Measurements from ENCODE around the gene HOXD9. TPM values are rescaled to one million over a fixed set of nuclear protein-coding genes. Genes with fewer than 3 reads are reported as not detected.

The HOXD9 gene
- total RNA-seq (2022; extraction: Qiagen RNA extraction; ENCODE audit: low read depth) = 1.0 to 1.7 TPM (median 1.2 TPM) in 5 replicates

DNA sequence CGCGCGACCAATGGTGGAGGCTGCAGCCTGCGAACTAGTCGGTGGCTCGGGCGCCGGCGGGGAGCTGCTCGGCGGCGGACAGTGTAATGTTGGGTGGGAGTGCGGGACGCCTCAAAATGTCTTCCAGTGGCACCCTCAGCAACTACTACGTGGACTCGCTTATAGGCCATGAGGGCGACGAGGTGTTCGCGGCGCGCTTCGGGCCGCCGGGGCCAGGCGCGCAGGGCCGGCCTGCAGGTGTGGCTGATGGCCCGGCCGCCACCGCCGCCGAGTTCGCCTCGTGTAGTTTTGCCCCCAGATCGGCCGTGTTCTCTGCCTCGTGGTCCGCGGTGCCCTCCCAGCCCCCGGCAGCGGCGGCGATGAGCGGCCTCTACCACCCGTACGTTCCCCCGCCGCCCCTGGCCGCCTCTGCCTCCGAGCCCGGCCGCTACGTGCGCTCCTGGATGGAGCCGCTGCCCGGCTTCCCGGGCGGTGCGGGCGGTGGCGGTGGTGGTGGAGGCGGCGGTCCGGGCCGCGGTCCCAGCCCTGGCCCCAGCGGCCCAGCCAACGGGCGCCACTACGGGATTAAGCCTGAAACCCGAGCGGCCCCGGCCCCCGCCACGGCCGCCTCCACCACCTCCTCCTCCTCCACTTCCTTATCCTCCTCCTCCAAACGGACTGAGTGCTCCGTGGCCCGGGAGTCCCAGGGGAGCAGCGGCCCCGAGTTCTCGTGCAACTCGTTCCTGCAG is at the start of gene HOXD9:
Gene HOXD9 (plus strand): TSS at position 37 of the 728 bp plus-strand sequence. CDS start 50 bp downstream, at position 87.

DNA sequence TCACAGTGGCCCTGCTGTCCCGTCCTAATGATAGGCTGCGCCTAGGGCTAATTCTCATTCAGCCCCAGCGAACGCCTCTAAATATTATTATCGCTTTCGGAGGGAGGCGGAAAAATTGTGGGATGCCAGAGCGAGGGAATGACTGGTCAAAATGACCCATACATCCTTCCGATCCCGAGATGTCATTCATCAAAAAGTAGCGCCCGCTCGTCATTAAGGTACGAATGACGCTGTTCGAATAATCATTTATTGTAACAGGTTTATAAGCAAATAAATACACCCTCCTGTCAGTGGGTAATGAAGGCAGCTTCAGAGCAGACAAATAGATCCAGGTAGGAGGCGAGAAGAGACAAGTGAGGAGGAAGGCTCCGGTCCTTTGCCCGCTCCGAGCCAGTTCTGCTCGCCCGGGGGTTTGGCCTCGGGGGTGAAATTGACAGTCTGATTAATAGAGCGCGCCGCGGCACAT is 38.7 kb upstream of the HOXD9 start, which contains the start of gene EVX2:
Gene EVX2 (minus strand): TSS at position 167 of the 466 bp plus-strand sequence. CDS start 186 bp downstream, outside the sequence.

DNA sequence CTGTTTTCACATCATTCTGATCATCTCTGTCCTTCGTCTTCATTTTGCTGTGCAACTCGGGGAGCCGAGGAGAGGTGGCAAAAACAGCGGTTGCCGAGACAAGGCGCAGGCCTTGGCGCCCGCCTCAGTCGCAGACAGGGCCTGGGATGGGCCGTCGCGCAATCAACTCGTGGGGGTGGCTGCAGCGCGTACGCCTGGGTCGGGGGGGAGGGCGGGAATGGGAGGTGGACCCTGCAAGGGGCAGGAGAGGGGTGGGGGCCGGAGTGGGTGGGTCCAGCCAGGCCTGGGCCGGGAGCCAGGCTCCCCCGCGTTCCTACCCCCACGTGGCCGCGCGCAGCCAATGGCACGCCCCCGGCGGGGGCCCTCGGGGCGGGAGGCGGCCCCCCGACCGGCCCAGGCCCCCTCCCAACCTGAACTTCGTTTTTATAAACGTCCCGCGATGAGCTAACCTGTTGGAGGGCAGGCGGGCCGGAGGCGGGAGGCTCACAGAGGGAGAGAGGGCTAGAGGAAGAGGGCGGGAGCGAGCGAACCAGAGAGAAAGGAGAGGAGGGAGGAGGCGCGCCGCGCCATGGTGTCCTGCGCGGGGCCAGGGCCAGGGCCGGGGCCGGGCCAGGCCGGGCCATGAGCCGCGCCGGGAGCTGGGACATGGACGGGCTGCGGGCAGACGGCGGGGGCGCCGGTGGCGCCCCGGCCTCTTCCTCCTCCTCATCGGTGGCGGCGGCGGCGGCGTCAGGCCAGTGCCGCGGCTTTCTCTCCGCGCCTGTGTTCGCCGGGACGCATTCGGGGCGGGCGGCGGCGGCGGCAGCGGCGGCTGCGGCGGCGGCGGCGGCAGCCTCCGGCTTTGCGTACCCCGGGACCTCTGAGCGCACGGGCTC is 30.0 kb upstream of the HOXD9 start, which contains the start of gene HOXD13:
Gene HOXD13 (plus strand): TSS at position 452 of the 875 bp plus-strand sequence. CDS start 170 bp downstream, at position 622.

DNA sequence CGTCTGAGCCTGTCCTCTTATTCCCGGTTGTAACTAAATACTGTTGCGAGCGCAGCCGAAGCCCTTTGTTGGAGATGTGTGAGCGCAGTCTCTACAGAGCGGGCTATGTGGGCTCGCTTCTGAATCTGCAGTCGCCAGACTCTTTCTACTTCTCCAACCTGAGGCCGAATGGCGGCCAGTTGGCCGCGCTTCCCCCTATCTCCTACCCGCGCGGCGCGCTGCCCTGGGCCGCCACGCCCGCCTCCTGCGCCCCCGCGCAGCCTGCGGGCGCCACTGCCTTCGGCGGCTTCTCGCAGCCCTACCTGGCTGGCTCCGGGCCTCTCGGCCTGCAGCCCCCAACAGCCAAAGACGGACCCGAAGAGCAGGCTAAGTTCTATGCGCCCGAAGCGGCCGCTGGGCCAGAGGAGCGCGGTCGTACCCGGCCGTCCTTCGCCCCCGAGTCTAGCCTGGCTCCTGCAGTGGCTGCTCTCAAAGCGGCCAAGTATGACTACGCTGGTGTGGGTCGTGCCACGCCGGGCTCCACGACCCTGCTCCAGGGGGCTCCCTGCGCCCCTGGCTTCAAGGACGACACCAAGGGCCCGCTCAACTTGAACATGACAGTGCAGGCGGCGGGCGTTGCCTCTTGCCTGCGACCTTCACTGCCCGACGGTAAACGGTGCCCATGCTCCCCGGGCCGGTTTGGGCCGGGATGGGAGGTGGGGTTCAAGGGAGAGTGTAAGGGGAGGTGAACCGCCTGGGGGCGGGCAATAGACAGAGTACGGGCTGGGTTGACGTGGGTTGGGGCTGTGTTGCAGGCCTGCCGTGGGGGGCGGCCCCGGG is 22.6 kb upstream of the HOXD9 start, which contains the start of gene HOXD12:
Gene HOXD12 (plus strand): TSS at position 68 of the 819 bp plus-strand sequence. CDS start 7 bp downstream, at position 75.

DNA sequence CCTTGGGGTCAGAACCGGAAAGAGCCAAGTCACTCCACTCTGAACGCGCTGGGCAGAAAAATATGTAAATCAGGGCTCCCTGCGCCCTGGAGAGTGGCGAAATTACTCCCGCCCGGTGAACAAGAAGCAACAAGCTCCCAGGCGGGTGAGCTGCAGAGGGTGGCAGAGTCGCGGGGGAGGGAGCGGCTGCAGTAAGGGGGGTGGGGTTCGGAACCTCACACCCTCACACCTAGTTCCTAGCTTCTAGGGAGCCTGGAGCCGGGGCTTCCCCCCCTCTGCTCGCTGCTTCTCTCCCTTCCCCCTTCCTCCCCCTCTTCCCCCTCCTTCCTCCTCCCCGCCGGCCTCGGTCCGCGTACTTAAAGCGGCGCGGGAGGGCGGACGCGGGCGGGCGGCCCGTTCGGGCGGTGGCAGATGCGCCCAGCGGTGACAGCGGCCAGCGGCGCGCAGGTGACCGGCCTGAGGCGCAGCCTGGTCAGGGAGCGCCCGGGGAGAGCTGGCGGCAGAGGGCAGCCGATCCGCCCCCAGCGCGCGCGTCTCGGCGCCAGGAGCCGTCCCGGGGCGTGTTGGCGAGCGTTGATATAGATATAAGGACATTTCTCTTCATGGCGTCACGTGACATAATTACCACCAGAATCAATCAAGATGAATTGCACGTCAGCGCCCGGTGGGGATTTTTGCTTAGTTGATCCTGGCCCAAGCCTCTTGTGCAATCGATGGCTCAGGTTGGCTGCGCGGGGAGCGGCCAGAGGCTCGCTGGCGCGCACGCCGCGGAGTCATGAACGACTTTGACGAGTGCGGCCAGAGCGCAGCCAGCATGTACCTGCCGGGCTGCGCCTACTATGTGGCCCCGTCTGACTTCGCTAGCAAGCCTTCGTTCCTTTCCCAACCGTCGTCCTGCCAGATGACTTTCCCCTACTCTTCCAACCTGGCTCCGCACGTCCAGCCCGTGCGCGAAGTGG is 15.7 kb upstream of the HOXD9 start, which contains the start of gene HOXD11:
Gene HOXD11 (plus strand): TSS at position 700 of the 959 bp plus-strand sequence. CDS start 76 bp downstream, at position 776.

DNA sequence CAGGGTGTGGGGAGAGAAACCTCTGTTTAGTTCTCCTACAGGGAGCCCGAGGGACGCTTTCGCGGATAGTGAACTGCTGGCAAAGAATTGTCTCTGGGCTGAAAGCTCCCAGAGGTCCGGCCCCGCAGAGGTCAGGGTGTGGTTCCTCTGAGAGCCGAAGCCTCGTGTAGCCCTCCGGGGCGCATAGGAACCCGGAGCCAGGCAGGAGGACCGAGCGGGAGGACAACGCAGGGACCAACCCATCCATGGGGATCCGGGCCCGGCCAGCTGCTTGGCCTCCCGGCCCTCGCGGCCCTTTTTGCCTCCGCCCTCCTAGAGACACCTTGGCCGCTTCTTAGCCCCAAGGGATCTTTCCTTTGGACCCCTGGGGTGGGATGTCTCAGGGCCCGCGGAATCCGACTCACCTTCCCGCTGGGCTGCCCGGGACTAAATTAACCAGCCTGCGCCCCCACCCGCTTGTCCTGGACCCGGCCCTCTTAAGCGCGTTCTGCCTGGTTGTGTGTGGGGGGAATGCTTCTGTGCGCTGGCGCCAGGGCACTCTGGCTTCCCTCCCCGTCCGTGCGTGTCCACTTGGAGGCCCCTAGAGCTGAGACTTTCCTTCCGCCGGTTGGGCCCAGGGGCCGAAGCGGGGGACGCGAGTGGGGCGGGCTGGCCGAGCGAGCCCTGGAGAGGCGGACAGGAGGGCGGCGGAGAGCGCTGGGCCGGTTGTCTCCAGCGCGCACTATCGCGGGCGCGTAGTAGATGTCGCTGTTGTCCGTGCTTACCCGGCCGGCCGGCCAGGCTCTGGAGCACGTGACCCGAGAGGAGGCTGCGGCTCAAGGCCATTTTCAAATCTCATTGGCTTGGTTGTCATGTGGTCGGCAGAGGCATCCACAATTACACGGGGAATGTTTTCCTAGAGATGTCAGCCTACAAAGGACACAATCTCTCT is 6.4 kb upstream of the HOXD9 start, which contains the start of gene HOXD10:
Gene HOXD10 (plus strand): TSS at position 896 of the 931 bp plus-strand sequence. CDS start 56 bp downstream, outside the sequence.

DNA sequence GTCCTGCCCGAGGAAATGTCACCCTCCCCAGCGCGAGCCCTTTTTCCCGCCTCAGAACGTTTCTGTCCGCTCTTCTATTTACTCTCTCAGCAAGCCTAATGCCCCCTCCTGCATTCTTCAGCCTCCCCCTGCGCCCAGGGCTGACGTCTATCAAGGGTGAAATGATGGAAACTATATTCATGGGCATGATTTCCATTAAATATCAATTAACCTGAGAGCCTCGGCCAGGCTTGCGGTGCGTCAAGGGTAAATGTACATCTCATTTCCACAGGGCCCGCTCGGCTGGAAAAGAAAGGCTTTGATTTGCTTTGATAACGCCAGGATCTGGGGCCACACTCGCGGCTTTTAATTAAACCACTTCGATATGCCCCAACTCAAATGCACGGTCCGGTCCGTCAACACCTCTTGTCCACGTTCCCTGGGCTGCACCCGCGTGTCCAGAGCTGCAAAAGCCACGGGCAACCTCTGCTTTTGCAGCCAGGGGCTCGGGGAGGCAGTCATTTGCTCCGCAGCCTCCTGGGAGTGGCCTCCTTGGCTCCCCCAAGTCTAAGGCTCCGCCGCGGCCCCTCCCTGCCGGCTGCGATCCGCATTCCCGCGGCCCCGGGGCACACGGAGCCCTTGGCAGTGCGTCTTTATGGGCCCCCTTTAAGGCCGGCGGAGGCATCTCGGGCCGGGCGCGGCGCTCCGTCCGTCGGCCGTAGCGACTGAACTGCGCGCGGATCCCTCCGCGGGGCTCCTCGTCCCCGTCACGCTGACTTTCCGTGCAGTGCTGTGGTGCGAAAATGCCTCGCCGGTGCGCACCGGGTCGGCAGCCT is 6.7 kb downstream of the HOXD9 start, which contains the start of gene HOXD8:
Gene HOXD8 (plus strand): TSS at position 724 of the 815 bp plus-strand sequence. CDS start 662 bp downstream, outside the sequence.

DNA sequence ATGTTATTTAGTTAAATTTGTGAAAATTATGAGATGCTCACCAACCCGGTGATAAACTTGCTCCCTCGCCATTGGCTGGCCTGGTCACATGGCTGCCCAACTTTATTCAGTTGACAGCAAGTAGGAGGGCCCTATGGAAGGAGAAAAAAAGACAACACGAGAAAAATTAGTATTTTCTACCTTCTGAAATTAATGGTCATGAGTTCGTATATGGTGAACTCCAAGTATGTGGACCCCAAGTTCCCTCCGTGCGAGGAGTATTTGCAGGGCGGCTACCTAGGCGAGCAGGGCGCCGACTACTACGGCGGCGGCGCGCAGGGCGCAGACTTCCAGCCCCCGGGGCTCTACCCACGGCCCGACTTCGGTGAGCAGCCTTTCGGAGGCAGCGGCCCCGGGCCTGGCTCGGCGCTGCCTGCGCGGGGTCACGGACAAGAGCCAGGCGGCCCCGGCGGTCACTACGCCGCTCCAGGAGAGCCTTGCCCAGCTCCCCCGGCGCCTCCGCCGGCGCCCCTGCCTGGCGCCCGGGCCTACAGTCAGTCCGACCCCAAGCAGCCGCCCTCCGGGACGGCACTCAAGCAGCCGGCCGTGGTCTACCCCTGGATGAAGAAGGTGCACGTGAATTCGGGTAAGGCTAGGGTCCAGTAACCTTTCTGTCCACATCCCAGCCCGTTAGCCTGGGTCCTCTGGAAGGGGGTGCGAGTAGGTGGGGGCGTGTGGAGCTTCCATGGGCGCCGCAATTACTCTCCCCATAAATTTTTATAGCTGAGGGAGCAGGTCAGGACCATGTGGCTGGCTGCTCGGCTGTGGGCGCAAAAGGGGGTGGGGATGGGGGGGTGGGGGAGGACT is 29.1 kb downstream of the HOXD9 start, which contains the start of gene HOXD4:
Gene HOXD4 (plus strand): TSS at position 109 of the 846 bp plus-strand sequence. CDS start 84 bp downstream, at position 193.

DNA sequence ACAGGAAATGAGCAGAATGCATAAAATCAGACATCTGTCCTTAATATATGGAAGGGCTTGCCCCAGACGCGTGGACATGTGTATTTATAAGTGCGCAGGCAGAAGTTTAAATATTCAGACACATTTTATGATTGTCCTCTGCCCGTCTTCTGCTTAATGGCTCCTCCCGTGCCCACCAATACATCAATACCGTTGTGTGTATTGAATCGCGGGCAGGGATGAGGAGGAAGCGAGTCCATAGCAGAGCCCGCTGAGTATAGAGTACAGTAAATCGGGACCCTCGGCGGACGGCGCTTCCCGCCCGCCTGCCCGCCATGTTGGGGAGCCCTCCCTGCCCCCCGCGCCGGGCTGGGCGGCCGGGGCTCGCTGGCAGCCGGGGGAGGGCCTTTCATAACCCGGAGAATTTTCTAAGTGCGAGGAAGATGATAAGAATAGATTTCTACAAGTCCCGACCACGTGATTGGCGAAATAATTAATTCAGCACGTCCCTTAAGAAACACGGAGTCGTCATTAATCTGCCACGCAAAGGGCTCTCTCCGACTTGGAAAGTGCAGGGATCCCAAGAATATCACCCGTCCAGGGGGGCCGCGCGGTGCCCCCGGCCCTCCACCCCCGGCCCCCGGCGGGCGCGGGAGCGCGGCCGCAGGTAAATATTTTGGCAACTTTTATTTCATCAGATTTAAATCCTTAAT is 34.4 kb downstream of the HOXD9 start, which contains the start of gene HOXD3:
Gene HOXD3 (plus strand): TSS at position 501 of the 692 bp plus-strand sequence. CDS start 11,808 bp downstream, outside the sequence.

Other genes starting within 250 kb of the HOXD9 start
- gene LNPK, start 120.5 kb upstream of the HOXD9 start, total RNA-seq (2022; extraction: Qiagen RNA extraction; ENCODE audit: low read depth) = 9.6 to 14.8 TPM (median 13.3 TPM) in 5 replicates
- gene EVX2, start 38.8 kb upstream of the HOXD9 start, total RNA-seq (2022; extraction: Qiagen RNA extraction; ENCODE audit: low read depth) = 0.02 TPM in 1 of 5 replicates, not detected in the others
- 0.15 to 0.29 TPM (median 0.16 TPM) in 5 replicates for gene HOXD13, start 30.0 kb upstream of the HOXD9 start, total RNA-seq (2022; extraction: Qiagen RNA extraction; ENCODE audit: low read depth)
- not detected in 5 replicates for gene HOXD12, start 22.9 kb upstream of the HOXD9 start, total RNA-seq (2022; extraction: Qiagen RNA extraction; ENCODE audit: low read depth)
- gene HOXD11, start 15.4 kb upstream of the HOXD9 start, total RNA-seq (2022; extraction: Qiagen RNA extraction; ENCODE audit: low read depth) = 7.6 to 9.1 TPM (median 8.0 TPM) in 5 replicates
- gene HOXD10, start 5.9 kb upstream of the HOXD9 start, total RNA-seq (2022; extraction: Qiagen RNA extraction; ENCODE audit: low read depth) = 5.5 to 7.4 TPM (median 7.3 TPM) in 5 replicates
- 2.9 to 5.5 TPM (median 5.4 TPM) in 5 replicates for gene HOXD8, start 7.0 kb downstream of the HOXD9 start, total RNA-seq (2022; extraction: Qiagen RNA extraction; ENCODE audit: low read depth)
- 0.29 to 0.66 TPM (median 0.49 TPM) in 5 replicates for gene HOXD4, start 28.8 kb downstream of the HOXD9 start, total RNA-seq (2022; extraction: Qiagen RNA extraction; ENCODE audit: low read depth)
- gene HOXD3, start 34.6 kb downstream of the HOXD9 start, total RNA-seq (2022; extraction: Qiagen RNA extraction; ENCODE audit: low read depth) = 0.14 to 0.33 TPM (median 0.21 TPM) in 4 of 5 replicates, not detected in the other
- gene HOXD1, start 65.9 kb downstream of the HOXD9 start, total RNA-seq (2022; extraction: Qiagen RNA extraction; ENCODE audit: low read depth) = 0.12 to 0.44 TPM (median 0.21 TPM) in 5 replicates
- 38.5 to 48.7 TPM (median 43.8 TPM) in 5 replicates for gene MTX2, start 146.7 kb downstream of the HOXD9 start, total RNA-seq (2022; extraction: Qiagen RNA extraction; ENCODE audit: low read depth)

All from A549 treated with RU486 at 1 μM for 4 hours (cell line).